GM13976 (cell line): ENCODE data around the gene PTP4A2.

Experiments
- DNase-seq: peaks from one replicate; pipeline ENCODE4 v3.0.0; 2012; ENCODE audit warnings: low spot score
- CTCF ChIP-seq: IDR thresholded peaks from 2 replicates; pipeline ENCODE4 v1.5.1; 2012; ENCODE audit warnings: borderline replicate concordance, mild to moderate bottlenecking; ENCODE audit not compliant: insufficient read depth; ENCODE audit errors: extremely low read depth, missing control alignments, control extremely low read depth
- in situ Hi-C: fragments of 300-500 bp; cut with MboI; formaldehyde crosslinking; loops from one replicate; pipeline ENCODE4 v1.12.0; 2022; ENCODE audit warnings: low sequenced_read_pairs, mixed read lengths, inconsistent platforms; ENCODE audit not compliant: unreplicated experiment

PTP4A2 gene

GRCh38 chr1:31959521-31960340 is 21.6 kb upstream of the PTP4A2 start:
- DNase-seq: no peak
- TF ChIP-seq CTCF: no peak
- in situ Hi-C loops: loop anchor here (25.0 kb wide), 1 partner anchor 297 kb away; no protein-coding TSS in a partner anchor

- in situ Hi-C loops: loop anchor here (25.0 kb wide), 1 partner anchor 296 kb away; no protein-coding TSS in a partner anchor
- TF ChIP-seq CTCF: no peak
- DNase-seq: no peak
Measured at GRCh38 chr1:31957701-31958674, 19.8 kb upstream of the PTP4A2 start.

GRCh38 chr1:31955917-31956736 is 18.0 kb upstream of the PTP4A2 start:
- DNase-seq: peak; percentile 81
- in situ Hi-C loops: loop anchor here (25.0 kb wide), 1 partner anchor 294 kb away; no protein-coding TSS in a partner anchor
- TF ChIP-seq CTCF: peak; percentile 24

GRCh38 chr1:31954607-31955283 is 16.6 kb upstream of the PTP4A2 start:
- no peak for TF ChIP-seq CTCF
- in situ Hi-C loops: loop anchor here (25.0 kb wide), 1 partner anchor 292 kb away; no protein-coding TSS in a partner anchor
- DNase-seq: no peak

GRCh38 chr1:31952825-31953220 is 14.7 kb upstream of the PTP4A2 start:
- no peak for DNase-seq
- TF ChIP-seq CTCF: no peak
- in situ Hi-C loops: loop anchor here (25.0 kb wide), 1 partner anchor 291 kb away; no protein-coding TSS in a partner anchor
